HUES6 (cell line): ENCODE results near the gene UGT2B28.
"Not testable (repeated sequence)": the region's sequence is repeated elsewhere in the genome, so short reads cannot be mapped to it uniquely, and the experiment has no call there.

Source experiments
- H3K27ac ChIP-seq: 2 replicates; pipeline ENCODE4 v1.7.0; 2013; ENCODE audit warnings: low read depth, mild to moderate bottlenecking, low read length, inconsistent platforms
- H3K27me3 ChIP-seq: 2 replicates; pipeline ENCODE4 v1.6.1; 2013; ENCODE audit warnings: low read length; ENCODE audit not compliant: control insufficient read depth, insufficient read depth
- H3K36me3 ChIP-seq: 2 replicates; pipeline ENCODE4 v1.6.1; 2013; ENCODE audit warnings: low read length; ENCODE audit not compliant: control insufficient read depth, insufficient read depth
- H3K4me1 ChIP-seq: 2 replicates; pipeline ENCODE4 v1.6.1; 2013; ENCODE audit warnings: low read length; ENCODE audit not compliant: control insufficient read depth, insufficient read depth
- H3K4me3 ChIP-seq: 2 replicates; pipeline ENCODE4 v1.5.1; 2013; ENCODE audit warnings: low read depth, low read length
- H3K9ac ChIP-seq: one replicate; pipeline ENCODE4 v1.6.1; 2013; ENCODE audit warnings: mild to moderate bottlenecking, low read length
- H3K9me3 ChIP-seq: 2 replicates; pipeline ENCODE4 v1.6.1; 2013; ENCODE audit warnings: low read depth, low read length; ENCODE audit not compliant: control insufficient read depth, insufficient read depth

The UGT2B28 gene

DNA sequence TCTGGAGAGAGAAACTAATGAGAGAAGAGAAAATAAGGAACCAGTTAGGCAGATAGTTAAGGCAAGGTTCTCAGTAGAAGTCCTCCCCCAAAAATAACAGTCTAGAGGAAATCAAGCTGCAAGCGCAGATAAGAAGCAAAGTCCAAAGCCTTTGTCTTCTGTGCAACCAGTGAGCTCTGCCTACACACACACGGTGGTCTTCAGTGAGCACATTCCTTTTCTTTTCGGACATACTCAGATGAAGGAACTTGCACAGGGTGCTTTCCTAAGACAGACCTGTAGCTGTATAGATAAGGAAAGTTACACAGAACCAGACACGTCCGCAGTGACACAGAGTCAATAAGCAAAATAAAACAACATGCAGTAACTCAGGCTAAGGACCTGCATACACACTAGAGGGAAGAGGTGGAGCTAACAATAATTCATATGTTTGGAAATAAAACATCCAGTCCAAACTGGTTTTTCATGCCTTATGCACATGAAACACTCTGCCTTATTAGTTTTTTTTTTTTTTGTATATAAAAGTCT lies 29.3 kb downstream of the UGT2B28 start:
- H3K27ac ChIP-seq, H3K4me1 ChIP-seq, H3K9me3 ChIP-seq, H3K9ac ChIP-seq, H3K36me3 ChIP-seq, H3K4me3 ChIP-seq, H3K27me3 ChIP-seq: not testable (repeated sequence)

DNA sequence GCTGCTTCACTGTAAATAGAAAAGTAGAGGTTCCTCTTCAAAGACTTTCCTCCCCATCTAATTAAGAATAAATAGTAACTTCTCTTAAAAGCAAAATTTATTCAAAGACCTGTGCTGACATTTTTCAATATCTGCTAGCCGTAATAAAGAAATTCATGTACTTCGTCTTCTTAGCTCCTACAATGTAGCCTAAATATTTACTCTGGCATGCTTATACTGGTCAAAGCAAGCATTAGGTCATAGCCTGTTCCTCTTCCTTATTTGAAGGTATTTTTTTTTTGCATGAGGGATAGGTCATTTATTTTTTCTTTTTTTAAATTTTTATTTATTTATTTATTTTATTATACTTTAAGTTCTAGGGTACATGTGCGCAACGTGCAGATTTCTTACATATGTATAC lies 30.0 kb downstream of the UGT2B28 start:
- H3K4me3 ChIP-seq, H3K4me1 ChIP-seq, H3K9ac ChIP-seq, H3K9me3 ChIP-seq, H3K36me3 ChIP-seq, H3K27ac ChIP-seq, H3K27me3 ChIP-seq: not testable (repeated sequence)

DNA sequence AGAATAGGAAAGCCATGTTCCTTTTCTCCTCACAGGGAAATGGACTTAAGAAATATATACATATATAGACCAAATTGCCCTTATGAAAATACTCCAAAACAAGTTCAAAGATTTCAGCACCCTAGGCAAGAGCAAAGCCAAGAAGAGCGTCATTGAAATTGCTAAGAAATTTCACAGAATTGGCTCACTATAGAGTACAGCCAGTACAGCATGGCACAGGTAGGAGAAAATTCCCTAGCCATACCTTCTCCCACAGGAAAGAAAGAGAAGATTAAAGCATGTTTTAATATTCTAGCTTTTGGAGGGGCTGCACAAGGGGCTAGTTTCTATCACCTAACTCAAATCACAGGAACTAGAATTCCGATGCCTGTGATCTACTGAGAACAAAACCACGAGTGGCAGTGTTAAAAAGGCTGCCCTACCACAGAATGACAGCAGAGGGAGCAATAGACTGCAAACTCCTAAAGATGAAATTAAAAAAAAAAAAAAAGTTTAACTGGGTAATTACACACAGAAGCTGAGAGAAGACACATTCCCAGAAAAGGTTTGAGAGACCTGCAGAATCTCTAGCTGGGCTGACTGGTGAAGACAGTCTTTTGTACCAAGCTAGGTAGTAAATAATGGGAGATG lies 37.5 kb downstream of the UGT2B28 start:
- not testable (repeated sequence) for H3K27me3 ChIP-seq, H3K9ac ChIP-seq, H3K4me1 ChIP-seq, H3K36me3 ChIP-seq, H3K4me3 ChIP-seq, H3K27ac ChIP-seq, H3K9me3 ChIP-seq

DNA sequence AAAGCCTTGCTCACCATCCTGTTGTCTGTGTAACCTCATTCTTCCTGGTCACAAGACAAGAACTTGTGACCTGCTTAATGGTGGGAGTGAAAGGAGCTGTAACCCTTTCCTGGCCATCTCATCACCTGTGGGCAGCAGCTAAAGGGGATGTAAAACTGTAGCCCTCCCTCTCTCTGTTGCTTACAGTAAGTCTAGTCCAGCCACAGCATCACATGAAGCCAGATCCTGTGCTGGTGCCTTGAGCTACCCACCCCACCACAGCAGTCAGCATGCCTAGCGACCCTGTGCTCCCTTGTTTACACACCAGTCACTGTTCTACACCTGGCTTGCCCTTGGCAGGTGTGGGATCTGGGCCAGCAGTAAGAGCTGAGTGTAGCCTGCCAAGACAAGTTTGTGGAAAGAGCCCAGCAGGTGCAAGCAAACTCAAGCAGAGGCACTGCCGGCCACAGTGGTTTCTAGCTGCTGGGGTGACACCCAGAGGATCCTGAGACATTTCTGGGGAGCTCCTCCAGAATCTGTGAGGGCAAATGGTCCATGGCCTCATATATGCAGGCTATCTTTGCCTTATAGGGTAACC lies 41.0 kb downstream of the UGT2B28 start:
- H3K36me3 ChIP-seq, result no peaks in the 10 kb centered on the region
- H3K9ac ChIP-seq, result no peak overlapping the region

DNA sequence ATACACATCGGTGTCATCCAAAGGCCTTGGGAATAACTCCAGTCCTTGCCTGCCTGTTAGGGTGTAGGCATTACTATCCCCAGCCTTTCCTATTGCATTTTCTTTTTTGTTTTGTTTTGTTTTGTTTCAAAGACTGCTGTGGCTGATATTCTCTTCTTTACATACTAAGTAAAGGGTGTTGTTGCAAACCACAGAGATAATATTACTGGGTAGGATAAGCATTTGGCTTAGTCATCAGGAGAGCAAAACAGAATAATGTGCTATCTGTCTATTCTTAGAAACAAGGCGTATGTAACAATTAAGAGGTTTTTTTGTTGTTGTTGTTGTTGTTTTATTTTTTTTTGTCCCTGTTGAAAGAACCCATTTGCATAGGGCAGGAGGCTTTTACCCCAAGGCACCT lies 41.8 kb downstream of the UGT2B28 start:
- no peaks in the 10 kb centered on the region for H3K36me3 ChIP-seq
- no peaks in the 10 kb centered on the region for H3K27me3 ChIP-seq
- no peak overlapping the region for H3K9ac ChIP-seq
- H3K4me3 ChIP-seq, result no peak overlapping the region
- no peaks in the 10 kb centered on the region for H3K9me3 ChIP-seq
- H3K4me1 ChIP-seq, result peaks cover 3% of the 10 kb centered on the region; the same call in 1 of the 2 replicates
- no peak overlapping the region for H3K27ac ChIP-seq

More for the DNA sequence above, 41.0 kb downstream of the UGT2B28 start:
- Histone ChIP-seq H3K4me1 (peaks cover 3% of the 10 kb centered on the region; the same call in 1 of the 2 replicates), H3K27me3 (no peaks in the 10 kb centered on the region), H3K9me3 (no peaks in the 10 kb centered on the region), H3K4me3 (no peak overlapping the region), H3K27ac (no peak overlapping the region)

DNA sequence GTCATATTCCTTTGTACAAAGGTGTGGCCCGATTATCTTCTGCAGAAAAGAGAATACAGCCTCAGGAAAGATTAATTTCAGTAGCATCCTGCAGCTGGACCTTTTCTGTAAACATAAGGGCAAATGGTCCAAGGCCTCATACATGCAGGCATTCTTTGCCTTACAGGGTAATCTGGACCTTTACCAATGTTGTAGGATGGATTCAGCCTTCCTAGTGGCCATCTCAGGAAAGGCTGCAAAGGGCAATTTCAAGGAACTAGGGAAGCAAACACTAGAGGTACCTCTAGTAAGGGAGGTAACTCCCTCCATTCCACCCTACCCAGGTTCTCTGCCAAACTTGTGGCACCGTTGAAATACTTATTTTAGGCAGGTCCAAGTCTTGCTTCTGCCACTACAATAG lies 43.0 kb downstream of the UGT2B28 start:
- Histone ChIP-seq H3K4me3 (no peak overlapping the region), H3K9me3 (no peaks in the 10 kb centered on the region), H3K27ac (no peak overlapping the region), H3K4me1 (peaks cover 3% of the 10 kb centered on the region; the same call in 1 of the 2 replicates), H3K27me3 (no peaks in the 10 kb centered on the region), H3K9ac (no peak overlapping the region), H3K36me3 (no peaks in the 10 kb centered on the region)

DNA sequence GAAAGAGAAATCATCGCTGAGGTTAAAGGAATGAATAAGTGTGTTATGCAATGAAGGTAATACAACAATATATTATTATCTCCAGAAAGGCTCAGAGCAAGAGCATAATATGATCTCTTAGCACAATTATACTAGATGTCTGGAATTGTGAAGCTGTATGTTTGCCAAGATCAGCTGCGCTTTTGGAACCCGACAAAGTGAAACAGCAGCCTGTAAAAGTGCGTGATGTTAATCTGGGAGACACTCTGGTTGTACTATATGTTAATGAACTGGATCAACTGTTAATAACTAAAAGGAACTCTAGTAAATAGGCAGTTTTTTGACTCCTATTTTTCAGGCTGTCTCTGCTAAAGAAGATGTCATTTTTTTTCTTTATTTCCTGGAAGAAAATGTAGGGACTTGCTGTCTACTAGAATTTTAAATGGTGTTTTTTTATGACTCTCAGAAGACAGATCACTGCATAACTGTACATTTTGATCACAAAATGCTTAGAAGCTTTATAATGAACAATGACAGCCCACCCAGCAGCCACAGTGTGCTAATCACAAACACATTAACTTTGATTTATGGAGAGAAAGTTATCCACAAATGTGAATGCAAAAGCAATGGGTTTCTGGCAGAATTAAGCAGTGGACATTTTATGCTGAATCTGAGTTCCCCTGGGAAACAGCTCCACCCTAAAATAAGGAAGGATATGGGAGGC lies 50.2 kb downstream of the UGT2B28 start:
- no peaks in the 10 kb centered on the region for H3K27me3 ChIP-seq
- no peak overlapping the region for H3K27ac ChIP-seq
- no peak overlapping the region for H3K9ac ChIP-seq
- no peaks in the 10 kb centered on the region for H3K9me3 ChIP-seq
- H3K4me1 ChIP-seq, result no peaks in the 10 kb centered on the region
- H3K36me3 ChIP-seq, result no peaks in the 10 kb centered on the region
- no peak overlapping the region for H3K4me3 ChIP-seq

DNA sequence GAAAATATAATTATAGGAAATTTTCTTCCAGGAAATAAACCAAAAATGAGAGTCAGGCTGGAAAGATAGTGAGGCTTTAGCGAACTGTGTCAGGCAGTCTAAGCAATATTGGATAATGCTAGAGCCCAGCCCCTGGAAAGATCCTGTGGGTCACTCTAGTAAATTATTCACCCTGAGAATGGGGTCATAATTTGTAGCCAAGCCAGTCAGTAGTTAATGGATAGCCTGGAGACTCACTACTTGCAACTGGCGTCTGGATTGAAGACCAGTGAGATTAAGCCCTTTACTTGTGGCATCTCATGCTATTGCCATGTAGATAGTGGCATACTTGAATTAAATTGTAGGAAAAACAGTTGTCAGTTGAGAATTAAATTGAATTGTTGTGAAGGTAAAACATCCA lies 51.0 kb downstream of the UGT2B28 start:
- not testable (repeated sequence) for H3K4me1 ChIP-seq, H3K36me3 ChIP-seq, H3K9ac ChIP-seq, H3K27ac ChIP-seq, H3K9me3 ChIP-seq, H3K4me3 ChIP-seq, H3K27me3 ChIP-seq

DNA sequence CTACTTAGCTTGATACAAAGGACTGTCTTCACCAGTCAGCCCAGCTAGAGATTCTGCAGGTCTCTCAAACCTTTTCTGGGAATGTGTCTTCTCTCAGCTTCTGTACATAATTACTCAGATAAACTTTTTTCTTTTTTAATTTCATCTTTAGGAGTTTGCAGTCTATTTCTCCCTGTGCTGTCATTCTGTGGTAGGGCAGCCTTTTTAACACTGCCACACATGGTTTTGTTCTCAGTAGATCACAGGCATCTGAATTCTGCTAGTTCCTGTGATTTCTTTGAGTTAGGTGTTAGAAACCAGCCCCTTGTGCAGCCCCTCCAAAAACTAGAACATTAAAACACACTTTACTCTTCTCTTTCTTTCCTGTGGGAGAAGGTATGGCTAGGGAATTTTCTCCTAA lies 55.2 kb downstream of the UGT2B28 start:
- not testable (repeated sequence) for H3K27me3 ChIP-seq, H3K27ac ChIP-seq, H3K36me3 ChIP-seq, H3K4me3 ChIP-seq, H3K4me1 ChIP-seq, H3K9me3 ChIP-seq, H3K9ac ChIP-seq

DNA sequence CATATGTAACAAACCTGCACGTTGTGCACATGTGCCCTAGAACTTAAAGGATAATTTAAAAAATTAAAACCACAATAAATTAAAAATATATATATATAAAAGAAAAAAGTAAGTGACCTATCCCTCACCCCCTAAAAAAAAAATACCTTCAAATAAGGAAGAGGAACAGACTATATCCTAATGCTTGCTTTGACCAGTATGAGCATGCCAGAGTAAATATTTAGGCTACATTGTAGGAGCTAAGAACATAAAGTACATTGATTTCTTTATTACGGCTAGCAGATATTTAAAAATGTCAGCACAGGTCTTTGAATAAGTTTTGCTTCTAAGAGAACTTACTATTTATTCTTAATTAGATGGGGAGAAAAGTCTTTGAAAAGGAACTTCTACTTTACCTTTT lies 62.8 kb downstream of the UGT2B28 start:
- not testable (repeated sequence) for H3K27me3 ChIP-seq

DNA sequence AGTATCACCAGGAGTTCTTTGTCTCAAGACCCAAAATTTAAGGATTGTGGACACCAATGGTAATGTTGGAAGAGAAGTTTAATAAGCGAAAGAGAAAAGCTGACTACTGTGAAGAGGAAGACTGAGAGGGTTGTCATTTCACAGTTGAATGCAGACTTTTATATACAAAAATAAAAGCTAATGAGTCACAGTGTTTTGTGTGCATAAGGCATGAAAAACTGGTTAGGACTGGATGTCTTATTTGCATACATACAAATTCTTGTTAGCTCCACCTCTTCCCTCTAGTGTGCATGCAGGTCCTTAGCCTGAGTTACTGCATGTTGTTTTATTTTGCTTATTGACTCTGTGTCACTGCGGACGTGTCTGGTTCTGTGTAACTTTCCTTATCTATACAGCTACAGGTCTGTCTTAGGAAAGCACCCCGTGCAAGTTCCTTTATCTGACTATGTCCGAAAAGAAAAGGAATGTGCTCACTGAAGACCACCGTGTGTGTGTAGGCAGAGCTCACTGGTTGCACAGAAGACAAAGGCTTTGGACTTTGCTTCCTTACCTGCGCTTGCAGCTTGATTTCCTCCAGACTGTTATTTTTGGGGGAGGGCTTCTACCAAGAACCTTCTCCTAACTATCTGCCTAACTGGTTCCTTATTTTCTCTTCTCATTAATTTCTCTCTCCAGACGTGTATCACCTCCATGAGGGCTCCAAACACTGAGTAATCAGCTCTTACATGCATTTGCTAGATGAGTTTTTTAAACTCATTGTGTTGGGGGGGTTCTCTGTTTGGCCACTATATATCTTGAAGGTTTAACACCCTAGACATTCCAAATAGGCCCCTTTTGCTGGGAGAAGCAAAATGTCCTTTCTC lies 63.5 kb downstream of the UGT2B28 start:
- H3K27ac ChIP-seq, H3K36me3 ChIP-seq, H3K4me3 ChIP-seq, H3K4me1 ChIP-seq, H3K27me3 ChIP-seq, H3K9ac ChIP-seq, H3K9me3 ChIP-seq: not testable (repeated sequence)

More for the DNA sequence above, 62.8 kb downstream of the UGT2B28 start:
- not testable (repeated sequence) for H3K4me1 ChIP-seq, H3K4me3 ChIP-seq, H3K27ac ChIP-seq, H3K36me3 ChIP-seq, H3K9ac ChIP-seq, H3K9me3 ChIP-seq
